Spleen (tissue), 7 donors: ENCODE data around the gene NUDT14.

Source experiments
- CTCF ChIP-seq, 11 experiments: fragments of 200-600 bp in 7 of 11; fragments of 450-650 bp in 4 of 11; sonication (generic) in 4 of 11; IDR thresholded peaks in 8 of 11; conservative IDR thresholded peaks in 3 of 11; 1 replicate in 7 of 11; 2 replicates in 4 of 11; pipeline versions ENCODE4 v1.4.0 to v1.8.0; 2016 to 2021; ENCODE audit warnings: antibody characterized with exemption in 11 of 11, inconsistent platforms in 4 of 11, mild to moderate bottlenecking in 1 of 11
- POLR2A ChIP-seq, 3 donors: fragments of 450-650 bp; IDR thresholded peaks; one replicate each; pipeline ENCODE4 v1.5.1; 2017; ENCODE audit warnings: antibody characterized with exemption in 3 of 3, mild to moderate bottlenecking in 1 of 3
- donor health status: DM: no; HTN: no; CAD: no; lungs with moderate emphysema.
- donor health status: DM: no; HTN: no; CAD: no.
- donor health status: DM: no; HTN: no; CAD: no.

- TF ChIP-seq POLR2A (IDR thresholded peaks at IDR 0.05), result no peak
- no peak for TF ChIP-seq CTCF (IDR thresholded peaks at IDR 0.05 in 8 of 11, conservative IDR thresholded peaks at IDR 0.05 in 3 of 11)
Observed at GRCh38 chr14:105207996-105208737, 27.1 kb upstream of the NUDT14 start.
